CD4-positive, alpha-beta T cell (primary cell): ENCODE results near the gene VEPH1. TPM values are rescaled to one million over a fixed set of nuclear protein-coding genes. Genes with fewer than 3 reads are reported as not detected.

Experiments used
- ATAC-seq: fragments of 200-7000 bp; cut with Tn5 transposase; one replicate; pipeline ENCODE4 v1.10.0; 2022; ENCODE audit warnings: mild to moderate bottlenecking; ENCODE audit not compliant: poor library complexity
- CTCF ChIA-PET: fragments of 350-600 bp; sonication (Branson Sonifier 250); formaldehyde crosslinking; loops from one replicate; lab custom pipeline; 2021; ENCODE audit warnings: antibody characterized with exemption, inconsistent platforms; lab: Charles Lee
- POLR2A ChIA-PET: fragments of 350-600 bp; sonication (Branson Sonifier 250); formaldehyde crosslinking; loops from one replicate; lab custom pipeline; 2021; ENCODE audit warnings: antibody characterized with exemption, inconsistent platforms; lab: Charles Lee
- DNase-seq, 14 experiments: peaks; one replicate each; pipeline ENCODE4 v3.0.0-alpha.2; 2013 to 2020; ENCODE audit warnings: mixed read lengths in 2 of 14
- H3K27ac ChIP-seq, 2 donors: one replicate each; pipeline versions ENCODE4 v1.5.1 to v1.7.0; 2013; ENCODE audit warnings: low read length in 2 of 2, low read depth in 1 of 2, mild to moderate bottlenecking in 1 of 2
- H3K27me3 ChIP-seq, 2 experiments: 1 replicate in 1 of 2; 2 replicates in 1 of 2; pipeline versions ENCODE4 v1.6.1 to v1.7.0; 2013; ENCODE audit warnings: low read length in 2 of 2, control low read depth in 1 of 2, mild to moderate bottlenecking in 1 of 2, moderate library complexity in 1 of 2; ENCODE audit not compliant: insufficient read depth in 2 of 2, control insufficient read depth in 1 of 2
- H3K36me3 ChIP-seq: one replicate; pipeline ENCODE4 v1.6.1; 2013; ENCODE audit warnings: low read length, control low read depth; ENCODE audit not compliant: insufficient read depth
- H3K4me1 ChIP-seq: one replicate; pipeline ENCODE4 v1.6.1; 2013; ENCODE audit warnings: low read length, control low read depth; ENCODE audit not compliant: insufficient read depth
- H3K4me3 ChIP-seq: one replicate; pipeline ENCODE4 v1.5.1; 2013; ENCODE audit warnings: mild to moderate bottlenecking, low read length, moderate library complexity
- H3K9me3 ChIP-seq, 2 experiments: 1 replicate in 1 of 2; 2 replicates in 1 of 2; pipeline versions ENCODE4 v1.6.1 to v1.7.0; 2013; ENCODE audit warnings: low read length in 2 of 2, mild to moderate bottlenecking in 2 of 2, control low read depth in 1 of 2, moderate library complexity in 1 of 2; ENCODE audit not compliant: control insufficient read depth in 1 of 2, insufficient read depth in 1 of 2
- H3K27ac Mint-ChIP-seq: one replicate; pipeline ENCODE4 v1.8.0; 2020; ENCODE audit warnings: mixed read lengths
- H3K27me3 Mint-ChIP-seq: one replicate; pipeline ENCODE4 v1.8.0; 2021; ENCODE audit warnings: mixed read lengths
- H3K36me3 Mint-ChIP-seq: one replicate; pipeline ENCODE4 v1.8.0; 2021; ENCODE audit warnings: low read depth, mixed read lengths
- H3K4me1 Mint-ChIP-seq: one replicate; pipeline ENCODE4 v1.8.0; 2021; ENCODE audit warnings: low read depth, mixed read lengths
- H3K4me3 Mint-ChIP-seq: one replicate; pipeline ENCODE4 v1.8.0; 2020; ENCODE audit warnings: mild to moderate bottlenecking, mixed read lengths
- H3K9me3 Mint-ChIP-seq: one replicate; pipeline ENCODE4 v1.8.0; 2020; ENCODE audit warnings: mixed read lengths
- intact Hi-C, 2 experiments: fragments of 100-400 bp; cut with DNase I in 1 of 2; cut with micrococcal nuclease in 1 of 2; formaldehyde crosslinking; loops; one replicate each; pipeline versions ENCODE4 v1.15.1 to v1.9.0; 2023 to 2025; cut with DNase I, micrococcal nuclease
- total RNA-seq, 174 experiments: library from RNA in 2 of 174; stranded (reverse) in 2 of 174; gene quantifications; one replicate each; pipeline ENCODE4 v1.2.3 and lab custom pipeline; 2021 to 2026
- TF ChIP-seq, protein P1 (sequence below): fragments of 200-600 bp; IDR thresholded peaks from one replicate; pipeline ENCODE4 v1.8.0; 2022; ENCODE audit warnings: antibody characterized with exemption, mild to moderate bottlenecking

Gene VEPH1
- total RNA-seq, 2 experiments from 2014 or later = not detected

DNA sequence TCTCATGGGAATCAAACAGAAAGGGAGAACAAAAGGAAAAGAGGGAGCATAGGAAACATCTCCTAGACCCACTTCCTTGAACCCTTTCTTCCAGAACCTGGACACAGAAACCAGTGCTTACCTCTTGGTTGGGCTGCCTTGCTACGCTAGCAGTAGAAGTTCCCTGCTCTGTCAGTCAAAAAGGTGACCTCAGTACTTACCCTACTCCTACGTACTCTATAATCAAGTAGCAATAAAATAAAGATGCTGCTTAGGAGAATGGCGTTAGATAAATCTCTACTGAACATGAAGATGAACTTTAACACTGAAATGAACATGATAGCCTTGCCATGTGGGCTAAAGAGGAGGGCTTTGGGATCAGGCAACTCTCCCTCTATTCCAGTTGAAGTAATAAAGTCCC is 7.4 kb downstream of the VEPH1 start:
- Mint-ChIP-seq H3K4me3 (no peak overlapping the region), H3K27me3 (peaks cover 48% of the 10 kb centered on the region), H3K9me3 (no peaks in the 10 kb centered on the region), H3K27ac (no peak overlapping the region), H3K36me3 (no peaks in the 10 kb centered on the region), H3K4me1 (peaks cover 9% of the 10 kb centered on the region)
- H3K4me3 ChIP-seq = no peak overlapping the region
- intact Hi-C loops = no loop called here
- no peak for ATAC-seq
- CTCF ChIA-PET = no interaction called here
- H3K36me3 ChIP-seq = no peaks in the 10 kb centered on the region
- H3K4me1 ChIP-seq = peaks cover 3% of the 10 kb centered on the region
- no peak for DNase-seq
- no peaks in the 10 kb centered on the region for H3K9me3 ChIP-seq
- TF ChIP-seq, protein P1, sequence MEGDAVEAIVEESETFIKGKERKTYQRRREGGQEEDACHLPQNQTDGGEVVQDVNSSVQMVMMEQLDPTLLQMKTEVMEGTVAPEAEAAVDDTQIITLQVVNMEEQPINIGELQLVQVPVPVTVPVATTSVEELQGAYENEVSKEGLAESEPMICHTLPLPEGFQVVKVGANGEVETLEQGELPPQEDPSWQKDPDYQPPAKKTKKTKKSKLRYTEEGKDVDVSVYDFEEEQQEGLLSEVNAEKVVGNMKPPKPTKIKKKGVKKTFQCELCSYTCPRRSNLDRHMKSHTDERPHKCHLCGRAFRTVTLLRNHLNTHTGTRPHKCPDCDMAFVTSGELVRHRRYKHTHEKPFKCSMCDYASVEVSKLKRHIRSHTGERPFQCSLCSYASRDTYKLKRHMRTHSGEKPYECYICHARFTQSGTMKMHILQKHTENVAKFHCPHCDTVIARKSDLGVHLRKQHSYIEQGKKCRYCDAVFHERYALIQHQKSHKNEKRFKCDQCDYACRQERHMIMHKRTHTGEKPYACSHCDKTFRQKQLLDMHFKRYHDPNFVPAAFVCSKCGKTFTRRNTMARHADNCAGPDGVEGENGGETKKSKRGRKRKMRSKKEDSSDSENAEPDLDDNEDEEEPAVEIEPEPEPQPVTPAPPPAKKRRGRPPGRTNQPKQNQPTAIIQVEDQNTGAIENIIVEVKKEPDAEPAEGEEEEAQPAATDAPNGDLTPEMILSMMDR = no peak
- peaks cover 7 to 28% of the 10 kb centered on the region in 2 experiments for H3K27me3 ChIP-seq
- POLR2A ChIA-PET = no interaction called here
- H3K27ac ChIP-seq = no peak overlapping the region

DNA sequence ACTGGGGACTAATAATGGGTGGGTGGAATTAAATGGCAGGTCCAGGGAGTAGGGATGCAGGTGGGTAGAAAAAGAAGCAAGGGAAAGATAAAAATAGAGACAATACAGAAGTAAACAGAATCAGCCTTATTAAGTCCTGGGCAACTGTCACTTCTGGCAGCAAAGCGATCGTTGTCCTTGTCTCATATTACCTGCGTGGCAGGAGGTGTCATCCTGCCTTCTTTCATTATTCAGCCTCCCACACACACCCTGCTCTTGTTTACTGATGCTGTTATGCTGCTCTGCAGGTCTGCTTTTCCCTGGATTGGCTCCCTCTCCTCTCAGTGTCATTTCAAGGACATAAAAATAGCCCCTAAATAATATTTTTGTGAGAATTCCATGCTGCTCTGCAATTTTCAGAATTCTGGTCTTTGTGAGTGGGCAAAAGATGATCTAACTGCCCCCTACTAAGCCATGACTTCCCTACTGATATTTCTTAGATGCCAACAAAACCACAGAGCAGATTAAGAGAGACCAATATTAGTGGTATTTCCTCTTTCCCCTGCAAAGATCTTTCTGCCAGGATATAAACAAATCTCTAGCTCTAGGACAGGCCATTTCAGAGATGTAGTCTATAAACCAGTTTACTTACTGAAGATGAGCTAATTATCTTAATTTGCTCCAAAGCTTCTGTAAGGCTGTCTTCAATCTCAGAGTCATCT is 8.5 kb downstream of the VEPH1 start:
- ChIA-PET POLR2A (no interaction called here), CTCF (no interaction called here)
- TF ChIP-seq, protein P1 = no peak
- Histone ChIP-seq H3K27me3 (peaks cover 7 to 17% of the 10 kb centered on the region in 2 experiments), H3K27ac (no peak overlapping the region), H3K9me3 (no peaks in the 10 kb centered on the region), H3K36me3 (no peaks in the 10 kb centered on the region), H3K4me1 (peaks cover 3% of the 10 kb centered on the region), H3K4me3 (no peak overlapping the region)
- Mint-ChIP-seq H3K36me3 (no peaks in the 10 kb centered on the region), H3K4me3 (no peak overlapping the region), H3K4me1 (peaks cover 2% of the 10 kb centered on the region), H3K27ac (no peak overlapping the region), H3K9me3 (no peaks in the 10 kb centered on the region), H3K27me3 (peaks cover 40% of the 10 kb centered on the region)
- intact Hi-C loops = no loop called here
- ATAC-seq (no peak), DNase-seq (no peak)

DNA sequence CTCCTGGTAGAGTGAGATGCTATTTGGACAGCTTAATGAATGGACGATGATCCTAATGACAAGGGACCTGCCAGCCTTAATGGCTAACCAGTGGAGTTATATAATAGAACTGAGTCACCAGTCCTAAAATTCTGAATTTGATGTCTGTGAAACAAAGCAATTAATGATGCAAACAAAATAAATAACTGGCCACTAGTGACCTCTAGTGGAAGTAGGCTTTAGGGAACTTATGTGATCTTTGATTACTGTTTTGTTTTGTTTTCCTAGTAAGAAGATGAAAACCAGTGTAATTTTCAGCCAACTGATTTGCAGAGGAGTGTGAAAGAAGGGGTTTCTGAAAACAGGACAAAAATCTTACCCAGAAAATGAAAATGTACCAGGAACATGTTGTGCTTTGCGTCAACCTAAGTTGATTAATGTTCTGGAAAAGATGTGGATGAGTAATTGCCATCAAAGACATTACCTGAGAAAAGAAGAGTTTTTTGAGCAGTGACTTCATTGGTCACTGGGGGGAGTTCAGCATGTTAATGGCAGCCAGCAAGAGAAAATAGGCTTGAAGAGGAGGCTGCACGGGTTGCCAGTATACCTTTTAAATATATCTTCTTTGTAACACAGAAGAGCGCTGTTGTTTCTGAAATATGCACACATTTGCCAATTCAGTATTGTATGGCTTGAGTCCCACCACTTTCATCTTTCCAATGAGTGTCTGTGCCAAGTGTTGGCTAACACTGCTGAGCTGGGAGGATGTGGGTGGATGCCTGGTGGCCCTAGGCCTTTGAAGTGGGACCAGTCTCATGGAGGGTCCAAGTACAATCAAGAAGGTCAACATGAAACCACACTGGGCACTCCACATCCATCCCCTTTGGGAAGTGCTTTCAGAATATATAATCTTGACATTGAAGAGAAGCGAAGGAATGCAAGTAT is 9.3 kb downstream of the VEPH1 start:
- Mint-ChIP-seq H3K4me3 (no peak overlapping the region), H3K4me1 (no peaks in the 10 kb centered on the region), H3K36me3 (no peaks in the 10 kb centered on the region), H3K9me3 (no peaks in the 10 kb centered on the region), H3K27ac (no peak overlapping the region), H3K27me3 (peaks cover 35% of the 10 kb centered on the region)
- no peaks in the 10 kb centered on the region for H3K36me3 ChIP-seq
- no peak overlapping the region for H3K27ac ChIP-seq
- peaks cover 2 to 10% of the 10 kb centered on the region in 2 experiments for H3K27me3 ChIP-seq
- intact Hi-C loops = no loop called here
- TF ChIP-seq, protein P1 = no peak
- peak in 3 of 14 experiments; percentile 5 to 22 (median 19) for DNase-seq
- H3K9me3 ChIP-seq = no peaks in the 10 kb centered on the region
- CTCF ChIA-PET = no interaction called here
- ATAC-seq = no peak
- no peaks in the 10 kb centered on the region for H3K4me1 ChIP-seq
- POLR2A ChIA-PET = no interaction called here
- H3K4me3 ChIP-seq = no peak overlapping the region
